AG04449 (cell line): Measurements from ENCODE around the gene PARD3B.

Experiments used
- CTCF ChIA-PET: fragments of 350-600 bp; formaldehyde crosslinking; extraction: SDS; loops from one replicate; lab custom pipeline; 2021; ENCODE audit warnings: antibody characterized with exemption; lab: Yijun Ruan, JAX
- POLR2A ChIA-PET: fragments of 400-600, 350-600 bp; formaldehyde crosslinking; extraction: SDS; loops from one replicate; lab custom pipeline; 2020; ENCODE audit warnings: antibody characterized with exemption, inconsistent platforms; lab: Yijun Ruan, JAX
- DNase-seq: peaks from one replicate; pipeline ENCODE4 v3.0.0-alpha.2; 2010; ENCODE audit warnings: low read depth, low spot score
- H3K4me3 ChIP-seq: 2 replicates; pipeline ENCODE4 v1.5.1; 2011; ENCODE audit warnings: low read depth, mild to moderate bottlenecking, control low read depth, low read length
- CTCF ChIP-seq: IDR thresholded peaks from one replicate; pipeline ENCODE4 v1.5.1; 2011; ENCODE audit warnings: mild to moderate bottlenecking, moderate library complexity, low read length, control low read depth, inconsistent platforms; ENCODE audit not compliant: insufficient read depth; ENCODE audit errors: missing control alignments

Gene PARD3B

GRCh38 chr2:205129531-205129930 is 584.3 kb downstream of the PARD3B start:
- CTCF ChIA-PET = no interaction called here
- TF ChIP-seq CTCF = no peak
- POLR2A ChIA-PET = no interaction called here
- H3K4me3 ChIP-seq = no peak overlapping the region
- DNase-seq = no peak

- DNase-seq = no peak
- no peak for TF ChIP-seq CTCF
- CTCF ChIA-PET = no interaction called here
- POLR2A ChIA-PET = no interaction called here
- H3K4me3 ChIP-seq = no peak overlapping the region
These were observed 585.0 kb downstream of the PARD3B start for GRCh38 chr2:205130111-205130829.

- no peak overlapping the region for H3K4me3 ChIP-seq
- no peak for TF ChIP-seq CTCF
- DNase-seq = no peak
- ChIA-PET CTCF (no interaction called here), POLR2A (no interaction called here)
These were observed 588.3 kb downstream of the PARD3B start for GRCh38 chr2:205133544-205133943.

- no peak for DNase-seq
- TF ChIP-seq CTCF = no peak
- no peak overlapping the region for H3K4me3 ChIP-seq
- CTCF ChIA-PET = no interaction called here
- POLR2A ChIA-PET = no interaction called here
These were observed 593.5 kb downstream of the PARD3B start for GRCh38 chr2:205138735-205139134.

GRCh38 chr2:205139822-205140463 is 594.7 kb downstream of the PARD3B start:
- DNase-seq = no peak
- no peak overlapping the region for H3K4me3 ChIP-seq
- no peak for TF ChIP-seq CTCF
- ChIA-PET CTCF (no interaction called here), POLR2A (no interaction called here)

DNA sequence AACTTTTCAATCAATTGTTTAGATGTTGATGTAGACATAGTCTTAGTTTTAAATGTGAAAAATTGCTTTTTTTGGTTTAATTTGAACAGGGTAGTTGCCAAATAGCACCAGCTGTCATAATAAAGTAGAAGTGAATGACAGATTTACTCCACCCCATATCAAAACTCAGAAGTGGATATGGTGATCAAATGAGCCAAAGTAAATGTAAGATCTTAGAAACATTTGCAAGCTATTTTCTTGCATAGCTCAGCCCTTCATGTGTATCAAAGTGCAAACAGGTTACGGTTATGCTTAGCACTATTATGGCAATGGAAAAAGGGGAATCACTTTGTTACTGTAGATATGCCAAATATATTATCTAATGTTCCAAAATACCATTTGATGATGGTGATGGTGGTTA is 596.1 kb downstream of the PARD3B start:
- no peak for TF ChIP-seq CTCF
- POLR2A ChIA-PET = no interaction called here
- H3K4me3 ChIP-seq = no peak overlapping the region
- DNase-seq = no peak
- CTCF ChIA-PET = no interaction called here
